ENCODE results near the gene KIF25. TPM values are rescaled to one million over a fixed set of nuclear protein-coding genes. Genes with fewer than 3 reads are reported as not detected.

The KIF25 gene
- total RNA-seq, 1 donor from 2014 or later: not detected

GRCh38 chr6:168045141-168045691 lies 47.7 kb downstream of the KIF25 start:
- H3K36me3 Mint-ChIP-seq (ENCODE audit: low read depth): no peaks in the 10 kb centered on the region
- no peak for DNase-seq
- H3K4me1 Mint-ChIP-seq: no peaks in the 10 kb centered on the region
- no peaks in the 10 kb centered on the region for H3K27me3 Mint-ChIP-seq
- H3K4me3 Mint-ChIP-seq: no peak overlapping the region
- intact Hi-C loops (cut with micrococcal nuclease): no loop called here
- H3K9me3 Mint-ChIP-seq: no peaks in the 10 kb centered on the region
- H3K27ac Mint-ChIP-seq: no peak overlapping the region

GRCh38 chr6:168045706-168046620 lies 48.5 kb downstream of the KIF25 start:
- Mint-ChIP-seq H3K9me3 (no peaks in the 10 kb centered on the region), H3K27me3 (no peaks in the 10 kb centered on the region), H3K36me3 (ENCODE audit: low read depth) (no peaks in the 10 kb centered on the region), H3K4me1 (no peaks in the 10 kb centered on the region), H3K4me3 (no peak overlapping the region), H3K27ac (no peak overlapping the region)
- no peak for DNase-seq
- intact Hi-C loops (cut with micrococcal nuclease): no loop called here

- H3K36me3 Mint-ChIP-seq (ENCODE audit: low read depth): no peaks in the 10 kb centered on the region
- no peak overlapping the region for H3K27ac Mint-ChIP-seq
- intact Hi-C loops (cut with micrococcal nuclease): no loop called here
- H3K4me1 Mint-ChIP-seq: no peaks in the 10 kb centered on the region
- no peaks in the 10 kb centered on the region for H3K9me3 Mint-ChIP-seq
- no peaks in the 10 kb centered on the region for H3K27me3 Mint-ChIP-seq
- H3K4me3 Mint-ChIP-seq: no peak overlapping the region
- DNase-seq: no peak
Measured at GRCh38 chr6:168046696-168047095, 49.2 kb downstream of the KIF25 start.

- Mint-ChIP-seq H3K36me3 (ENCODE audit: low read depth) (no peaks in the 10 kb centered on the region), H3K4me1 (no peaks in the 10 kb centered on the region), H3K9me3 (no peaks in the 10 kb centered on the region), H3K27me3 (no peaks in the 10 kb centered on the region), H3K27ac (no peak overlapping the region), H3K4me3 (no peak overlapping the region)
- DNase-seq: no peak
- intact Hi-C loops (cut with micrococcal nuclease): no loop called here
Measured at GRCh38 chr6:168047841-168048723, 50.6 kb downstream of the KIF25 start.

- no peak overlapping the region for H3K4me3 Mint-ChIP-seq
- no peaks in the 10 kb centered on the region for H3K27me3 Mint-ChIP-seq
- no peak for DNase-seq
- no peaks in the 10 kb centered on the region for H3K9me3 Mint-ChIP-seq
- no peaks in the 10 kb centered on the region for H3K4me1 Mint-ChIP-seq
- H3K27ac Mint-ChIP-seq: no peak overlapping the region
- intact Hi-C loops (cut with micrococcal nuclease): no loop called here
- H3K36me3 Mint-ChIP-seq (ENCODE audit: low read depth): no peaks in the 10 kb centered on the region
Measured at GRCh38 chr6:168048724-168049025, 51.2 kb downstream of the KIF25 start.

GRCh38 chr6:168049277-168049676 lies 51.8 kb downstream of the KIF25 start:
- Mint-ChIP-seq H3K4me3 (no peak overlapping the region), H3K9me3 (no peaks in the 10 kb centered on the region), H3K4me1 (no peaks in the 10 kb centered on the region), H3K27ac (no peak overlapping the region), H3K36me3 (ENCODE audit: low read depth) (no peaks in the 10 kb centered on the region), H3K27me3 (no peaks in the 10 kb centered on the region)
- intact Hi-C loops (cut with micrococcal nuclease): no loop called here
- DNase-seq: no peak

- Mint-ChIP-seq H3K36me3 (ENCODE audit: low read depth) (no peaks in the 10 kb centered on the region), H3K27me3 (no peaks in the 10 kb centered on the region), H3K27ac (no peak overlapping the region), H3K4me3 (no peak overlapping the region), H3K9me3 (no peaks in the 10 kb centered on the region), H3K4me1 (no peaks in the 10 kb centered on the region)
- intact Hi-C loops (cut with micrococcal nuclease): no loop called here
- no peak for DNase-seq
Measured at GRCh38 chr6:168049706-168050224, 52.3 kb downstream of the KIF25 start.

GRCh38 chr6:168050225-168050880 lies 52.9 kb downstream of the KIF25 start:
- H3K36me3 Mint-ChIP-seq (ENCODE audit: low read depth): no peaks in the 10 kb centered on the region
- no peak overlapping the region for H3K27ac Mint-ChIP-seq
- H3K4me3 Mint-ChIP-seq: no peak overlapping the region
- no peak for DNase-seq
- H3K4me1 Mint-ChIP-seq: no peaks in the 10 kb centered on the region
- no peaks in the 10 kb centered on the region for H3K27me3 Mint-ChIP-seq
- intact Hi-C loops (cut with micrococcal nuclease): no loop called here
- H3K9me3 Mint-ChIP-seq: no peaks in the 10 kb centered on the region

GRCh38 chr6:168050881-168051586 lies 53.6 kb downstream of the KIF25 start:
- no peak for DNase-seq
- intact Hi-C loops (cut with micrococcal nuclease): no loop called here
- H3K27me3 Mint-ChIP-seq: no peaks in the 10 kb centered on the region
- H3K27ac Mint-ChIP-seq: no peak overlapping the region
- no peaks in the 10 kb centered on the region for H3K9me3 Mint-ChIP-seq
- H3K4me1 Mint-ChIP-seq: no peaks in the 10 kb centered on the region
- no peaks in the 10 kb centered on the region for H3K36me3 Mint-ChIP-seq (ENCODE audit: low read depth)
- H3K4me3 Mint-ChIP-seq: no peak overlapping the region

- Mint-ChIP-seq H3K27ac (no peak overlapping the region), H3K36me3 (ENCODE audit: low read depth) (no peaks in the 10 kb centered on the region), H3K4me1 (no peaks in the 10 kb centered on the region), H3K4me3 (no peak overlapping the region), H3K9me3 (no peaks in the 10 kb centered on the region), H3K27me3 (no peaks in the 10 kb centered on the region)
- intact Hi-C loops (cut with micrococcal nuclease): no loop called here
- no peak for DNase-seq
Measured at GRCh38 chr6:168051648-168052047, 54.2 kb downstream of the KIF25 start.

GRCh38 chr6:168052291-168052891 lies 54.9 kb downstream of the KIF25 start:
- DNase-seq: no peak
- Mint-ChIP-seq H3K4me1 (no peaks in the 10 kb centered on the region), H3K27me3 (no peaks in the 10 kb centered on the region), H3K36me3 (ENCODE audit: low read depth) (no peaks in the 10 kb centered on the region), H3K27ac (no peak overlapping the region), H3K4me3 (no peak overlapping the region), H3K9me3 (no peaks in the 10 kb centered on the region)
- intact Hi-C loops (cut with micrococcal nuclease): no loop called here

- no peak for DNase-seq
- H3K27me3 Mint-ChIP-seq: no peaks in the 10 kb centered on the region
- H3K27ac Mint-ChIP-seq: no peak overlapping the region
- no peaks in the 10 kb centered on the region for H3K9me3 Mint-ChIP-seq
- intact Hi-C loops (cut with micrococcal nuclease): no loop called here
- no peak overlapping the region for H3K4me3 Mint-ChIP-seq
- no peaks in the 10 kb centered on the region for H3K4me1 Mint-ChIP-seq
- H3K36me3 Mint-ChIP-seq (ENCODE audit: low read depth): no peaks in the 10 kb centered on the region
Measured at GRCh38 chr6:168053086-168053956, 55.9 kb downstream of the KIF25 start.

Data from activated CD4-positive, alpha-beta T cell treated with anti-CD3 and anti-CD28 coated beads, Interleukin-2, amount 10 ng/mL, durations not matched to agents 24 days and 14 days (primary cell).